ENCODE results near the gene TM9SF2.

TM9SF2 gene

GRCh38 chr13:99577934-99578917 is 77.0 kb downstream of the TM9SF2 start:
- DNase-seq (ENCODE audit: low read depth, low spot score) = no peak

GRCh38 chr13:99580500-99581268 is 79.4 kb downstream of the TM9SF2 start:
- no peak for DNase-seq (ENCODE audit: low read depth, low spot score)

- DNase-seq (ENCODE audit: low read depth, low spot score) = no peak
Observed at GRCh38 chr13:99582511-99582910, 81.2 kb downstream of the TM9SF2 start.

DNA sequence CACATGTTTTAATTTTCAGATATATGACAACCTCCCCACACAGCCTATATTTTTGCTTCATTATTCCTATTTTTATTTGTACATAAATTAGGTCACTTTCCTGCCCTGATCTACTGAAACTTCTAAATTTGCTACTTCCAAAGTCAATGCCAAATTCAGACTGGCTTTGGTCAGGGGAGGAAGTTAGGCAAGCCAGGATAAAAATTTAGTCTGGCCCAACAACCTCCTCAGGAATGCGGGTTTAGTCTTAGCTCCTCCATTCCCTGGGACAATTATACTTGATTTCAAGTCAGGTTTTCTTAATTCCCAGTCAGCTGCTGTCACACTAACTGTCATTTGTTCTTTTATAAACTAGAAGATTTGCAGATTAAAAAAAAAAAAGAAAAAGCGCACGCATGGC is 84.3 kb downstream of the TM9SF2 start:
- DNase-seq (ENCODE audit: low read depth, low spot score) = no peak

DNA sequence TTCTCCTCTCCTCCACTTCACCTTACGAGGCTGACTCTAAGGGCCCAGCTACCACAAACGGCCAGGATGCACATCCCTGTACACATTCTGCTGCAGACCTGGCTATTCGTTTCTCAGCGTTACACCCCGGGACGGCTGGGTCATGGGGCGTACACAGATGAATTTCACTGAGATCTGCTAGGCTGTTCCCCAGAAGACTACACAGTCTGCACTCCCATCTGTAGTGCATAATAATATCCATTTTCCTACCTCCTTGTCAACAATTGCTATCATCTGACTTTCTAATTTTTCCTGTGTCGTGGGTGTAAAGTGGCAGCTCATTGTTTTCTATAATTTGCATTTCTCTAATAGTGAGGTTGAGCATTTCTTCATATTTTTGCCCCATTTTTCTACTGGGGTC is 85.7 kb downstream of the TM9SF2 start:
- DNase-seq (ENCODE audit: low read depth, low spot score) = no peak

DNA sequence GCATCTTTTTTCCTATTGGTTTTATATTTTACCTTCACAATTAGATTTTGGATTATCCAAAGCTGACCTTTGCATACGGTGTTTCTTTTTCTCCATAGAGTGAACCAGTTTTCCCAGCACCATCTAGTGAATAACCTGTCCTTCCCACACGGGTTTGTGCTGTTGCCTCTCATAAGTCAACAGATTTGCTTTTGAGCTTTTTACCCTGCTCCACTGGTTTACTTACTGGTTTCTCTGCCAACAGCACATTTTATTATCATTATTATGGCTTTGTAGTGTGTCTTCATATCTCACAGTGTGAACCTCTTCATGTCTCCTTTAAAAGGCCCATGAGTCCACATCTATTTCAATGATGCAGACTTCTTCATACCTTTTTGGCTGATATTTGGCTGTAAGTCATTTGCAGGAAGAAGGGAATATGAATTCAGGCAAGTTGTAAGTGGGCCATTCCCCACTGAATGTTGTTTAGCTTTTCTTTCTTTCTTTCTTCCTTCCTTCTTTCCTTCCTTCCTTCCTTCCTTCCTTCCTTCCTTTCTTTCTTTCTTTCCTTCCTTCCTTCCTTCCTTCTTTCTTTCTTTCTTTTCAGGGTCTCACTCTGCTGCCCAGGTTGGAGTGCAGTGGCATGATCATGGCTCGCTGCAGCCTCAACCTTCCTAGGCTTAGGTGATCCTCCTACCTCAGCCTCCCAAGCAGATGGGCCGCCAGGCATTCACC is 86.8 kb downstream of the TM9SF2 start:
- no peak for DNase-seq (ENCODE audit: low read depth, low spot score)

DNA sequence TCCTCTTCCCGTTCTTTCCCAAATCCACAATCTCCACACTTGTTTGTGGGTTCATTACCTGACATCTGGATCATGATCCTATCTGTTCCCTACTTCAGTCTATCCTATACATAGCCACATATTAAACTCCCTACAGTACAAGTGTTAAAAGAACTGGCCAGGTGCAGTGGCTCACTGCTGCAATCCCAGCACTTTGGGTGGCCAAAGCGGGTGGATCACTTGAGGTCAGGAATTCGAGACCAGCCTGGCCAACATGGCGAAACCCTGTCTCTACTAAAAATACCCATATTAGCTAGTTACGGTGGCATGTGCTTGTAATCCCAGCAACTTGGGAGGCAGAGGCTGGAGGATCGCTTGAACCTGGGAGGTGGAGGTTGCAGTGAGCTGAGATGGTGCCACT is 88.3 kb downstream of the TM9SF2 start:
- no peak for DNase-seq (ENCODE audit: low read depth, low spot score)

DNA sequence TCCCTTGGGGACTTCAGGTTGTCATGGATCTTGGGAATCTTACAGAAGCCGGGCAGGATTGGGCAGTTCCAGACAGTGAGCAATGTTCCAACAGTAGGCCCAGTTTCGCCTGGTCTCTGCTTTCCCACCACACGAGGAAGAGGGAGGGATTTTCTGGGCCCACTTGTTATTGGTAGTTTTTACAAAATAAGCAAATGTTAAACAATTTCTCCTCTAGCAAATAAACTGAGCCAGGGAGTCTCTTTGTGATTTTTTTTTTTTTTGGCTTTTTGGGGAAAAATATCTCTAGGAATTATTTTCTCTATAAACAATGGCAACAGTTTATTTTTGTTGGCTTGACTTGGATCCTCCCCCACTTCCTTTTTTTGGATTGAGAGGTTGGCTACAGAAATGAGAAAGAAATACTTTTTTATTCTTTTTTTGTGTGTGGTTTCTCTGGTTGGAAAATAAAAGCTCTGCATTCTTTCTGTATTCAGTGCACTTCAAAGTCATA is 89.3 kb downstream of the TM9SF2 start:
- peak; percentile 53 for DNase-seq (ENCODE audit: low read depth, low spot score)

GRCh38 chr13:99596180-99596579 is 94.9 kb downstream of the TM9SF2 start:
- DNase-seq (ENCODE audit: low read depth, low spot score) = no peak

GRCh38 chr13:99600318-99600717 is 99.0 kb downstream of the TM9SF2 start:
- DNase-seq (ENCODE audit: low read depth, low spot score) = no peak

DNA sequence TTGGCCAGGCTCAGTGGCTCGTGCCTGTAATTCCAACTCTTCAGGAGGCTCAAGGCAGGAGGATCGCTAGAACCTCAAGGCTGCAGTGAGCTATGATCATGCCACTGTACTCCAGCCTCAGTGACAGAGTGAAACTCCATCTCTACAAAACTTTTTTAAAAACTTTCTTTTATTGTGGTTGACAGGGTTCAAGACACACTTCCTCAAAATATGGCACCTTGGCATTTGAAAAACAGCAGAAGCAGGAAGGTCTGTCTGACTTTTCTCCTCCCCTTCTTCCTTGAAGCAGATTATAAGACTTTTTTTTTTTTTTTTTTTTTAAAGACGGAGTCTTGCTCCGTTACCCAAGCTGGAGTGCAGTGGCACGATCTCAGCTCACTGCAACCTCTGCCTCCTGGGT is 100.3 kb downstream of the TM9SF2 start:
- DNase-seq (ENCODE audit: low read depth, low spot score) = no peak

DNA sequence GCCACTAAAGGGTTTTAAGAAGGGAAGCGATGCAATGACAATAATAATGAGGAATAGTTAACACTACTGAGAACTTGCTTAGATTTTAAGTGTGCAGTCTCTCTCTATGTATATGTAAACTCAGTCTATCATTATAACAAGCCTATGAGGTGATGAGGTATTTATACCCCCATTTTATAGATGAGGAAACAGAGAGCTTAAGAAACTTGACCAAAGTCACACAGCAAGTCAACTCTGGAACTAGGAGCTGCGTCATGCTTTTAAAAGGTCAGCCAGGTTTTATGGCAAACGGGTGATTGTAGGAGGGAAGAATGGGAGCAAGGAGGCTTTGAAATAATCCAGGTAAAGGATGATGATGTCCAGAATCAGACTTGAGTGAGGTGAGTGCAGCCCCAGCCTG is 103.4 kb downstream of the TM9SF2 start:
- DNase-seq (ENCODE audit: low read depth, low spot score) = no peak

DNA sequence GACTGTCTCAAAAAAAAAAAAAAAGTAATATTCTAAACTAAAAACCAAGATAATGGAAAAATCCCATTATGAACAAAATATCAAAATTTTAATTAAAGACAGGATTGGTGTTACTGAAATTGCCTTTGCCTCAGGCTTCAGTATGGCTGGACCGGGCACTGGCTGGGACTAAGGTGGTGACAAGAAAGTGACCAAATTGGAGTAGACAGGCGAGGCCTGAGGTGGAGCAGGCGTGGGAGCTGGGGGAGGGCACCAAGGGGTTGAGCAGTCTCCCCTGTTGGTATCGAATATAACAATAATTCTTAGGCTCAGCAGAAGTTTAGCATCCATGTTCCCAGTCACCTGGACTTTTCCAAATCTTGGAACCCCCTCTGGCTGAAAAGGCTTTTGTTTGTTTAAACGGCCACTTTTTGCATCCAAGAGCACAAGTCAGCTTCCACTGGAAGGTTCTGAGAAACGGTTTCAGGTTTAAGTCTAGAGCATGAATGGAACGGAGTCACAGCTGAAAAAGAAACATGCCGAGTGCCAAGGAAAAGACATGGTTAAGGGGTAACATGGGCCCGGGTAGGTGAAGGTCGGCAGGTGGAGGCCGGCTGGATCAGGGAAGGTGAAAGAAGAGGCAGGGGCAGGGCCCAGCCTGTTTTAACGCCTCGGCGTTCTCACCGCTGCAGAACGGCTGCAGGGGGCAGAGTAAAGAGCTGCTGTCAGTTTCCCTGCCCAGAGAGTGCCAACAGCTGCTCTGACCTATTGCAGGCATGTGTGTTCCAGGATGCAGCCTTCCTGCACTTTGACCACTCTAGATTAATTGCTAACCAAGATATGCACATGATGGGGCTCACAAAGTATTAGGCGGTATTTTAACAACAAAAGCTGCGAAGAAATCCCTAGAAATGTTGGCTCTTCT is 104.4 kb downstream of the TM9SF2 start:
- no peak for DNase-seq (ENCODE audit: low read depth, low spot score)

DNA sequence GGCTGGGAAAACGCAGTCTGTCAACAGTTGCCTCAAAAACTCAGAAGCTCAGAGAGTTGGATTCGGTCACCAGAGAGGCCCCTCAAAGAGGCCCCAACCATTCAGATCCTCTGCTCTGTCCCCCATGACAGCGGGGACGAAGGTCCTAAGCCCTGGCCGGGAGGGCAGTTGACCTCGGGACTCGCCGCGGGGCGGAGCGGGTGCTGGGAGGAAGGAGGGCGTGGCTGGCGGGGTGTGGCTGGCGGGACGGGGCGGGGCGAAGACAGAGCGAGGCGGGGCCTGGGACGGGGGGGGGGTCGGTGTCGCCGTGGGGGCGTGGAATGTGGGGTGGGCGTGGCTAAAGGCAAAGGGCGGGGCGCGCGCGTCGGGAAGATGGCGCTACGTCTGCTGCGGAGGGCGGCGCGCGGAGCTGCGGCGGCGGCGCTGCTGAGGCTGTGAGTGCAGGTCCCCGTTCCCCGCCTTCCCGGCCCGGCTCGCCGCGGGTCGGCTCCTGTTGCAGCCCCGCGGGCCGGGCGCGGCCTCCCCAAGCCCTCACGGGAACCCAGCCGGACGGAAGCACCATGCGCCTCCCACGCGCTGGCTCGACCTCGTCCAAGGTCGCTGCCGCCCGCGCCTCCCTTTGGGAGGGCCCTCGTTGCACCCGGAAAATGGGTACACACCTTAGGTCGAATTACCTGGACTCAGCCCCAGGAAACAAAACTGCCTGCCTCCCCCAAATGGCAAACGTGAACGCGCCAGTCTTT is 105.2 kb downstream of the TM9SF2 start, which contains the start of gene CLYBL:
TSS of gene CLYBL (plus strand) at position 367 of the 743 bp plus-strand sequence.
- DNase-seq (ENCODE audit: low read depth, low spot score) = peak; percentile 32

GRCh38 chr13:99608345-99608744 is 107.1 kb downstream of the TM9SF2 start:
- DNase-seq (ENCODE audit: low read depth, low spot score) = no peak

- no peak for DNase-seq (ENCODE audit: low read depth, low spot score)
Observed at GRCh38 chr13:99610702-99611289, 109.5 kb downstream of the TM9SF2 start.
